Heart right ventricle (tissue), 16 donors: ENCODE results near the gene TAMALIN. TPM values are rescaled to one million over a fixed set of nuclear protein-coding genes. Genes with fewer than 3 reads are reported as not detected.

ENCODE experiments used
- ATAC-seq, 8 donors: fragments of 200-7000 bp; cut with Tn5 transposase; one replicate each; pipeline ENCODE4 v1.9.1; 2020; ENCODE audit warnings: mild to moderate bottlenecking in 8 of 8, moderate library complexity in 8 of 8, moderate number of reproducible peaks in 1 of 8
- DNase-seq, 2 donors: peaks; one replicate each; pipeline ENCODE4 v3.0.0-alpha.2; 2020
- H3K27ac ChIP-seq, 10 donors: fragments of 200-600 bp; sonication (generic) in 2 of 10; one replicate each; pipeline versions ENCODE4 v1.5.0 to v1.8.0; 2020 to 2022; ENCODE audit warnings: mild to moderate bottlenecking in 3 of 10
- H3K27me3 ChIP-seq, 7 donors: fragments of 200-600 bp; one replicate each; pipeline ENCODE4 v1.8.0; 2021 to 2022; ENCODE audit warnings: mild to moderate bottlenecking in 2 of 7
- H3K36me3 ChIP-seq, 9 donors: fragments of 200-600 bp; sonication (generic) in 1 of 9; one replicate each; pipeline versions ENCODE4 v1.5.0 to v1.8.0; 2020 to 2022; ENCODE audit warnings: mild to moderate bottlenecking in 2 of 9
- H3K4me1 ChIP-seq, 9 donors: fragments of 200-600 bp; sonication (generic) in 1 of 9; one replicate each; pipeline versions ENCODE4 v1.5.0 to v1.8.0; 2020 to 2022; ENCODE audit warnings: mild to moderate bottlenecking in 4 of 9
- H3K4me3 ChIP-seq, 10 donors: fragments of 200-600 bp; sonication (generic) in 2 of 10; one replicate each; pipeline versions ENCODE4 v1.5.0 to v1.8.0; 2020 to 2022; ENCODE audit warnings: mild to moderate bottlenecking in 7 of 10, moderate library complexity in 2 of 10
- H3K9me3 ChIP-seq, 11 donors: fragments of 200-600 bp in 10 of 11; sonication (generic) in 2 of 11; one replicate each; pipeline versions ENCODE4 v1.5.0 to v1.8.0; 2013 to 2022; ENCODE audit warnings: mild to moderate bottlenecking in 2 of 11, control low read depth in 1 of 11, moderate library complexity in 1 of 11
- WGBS, 2 donors: extraction: QIAGEN DNeasy Blood & Tissue Kit; methylation state at CpG; one replicate each; pipeline ENCODE4 v1.1.7; 2013; ENCODE audit warnings: inconsistent platforms in 1 of 2; 5-methylcytosine and 5-hydroxymethylcytosine counted together
- intact Hi-C, 10 donors: fragments of 100-400 bp; cut with DNase I; formaldehyde crosslinking; loops; one replicate each; pipeline versions ENCODE4 v1.11.1 to v1.14.2; 2022
- polyA plus RNA-seq, 2 donors: library from polyadenylated mRNA; stranded (reverse); fragments of 200-250 nt; gene quantifications; one replicate each; pipeline ENCODE4 v1.2.3, GENCODE V29; 2013
- total RNA-seq, 10 donors: library from RNA; stranded (reverse); fragmentation: NEBNext Ultra II Directional in 3 of 10; extraction: Animal tissue kit (Norgen Biotek cat#: 25700) in 3 of 10; gene quantifications; one replicate each; pipeline versions ENCODE4 v1.2.1 to v1.2.4, GENCODE V29; 2021 to 2023
- TF ChIP-seq, protein P1 (sequence below), 9 donors: fragments of 200-600 bp; sonication (generic) in 2 of 9; IDR thresholded peaks; one replicate each; pipeline versions ENCODE4 v1.5.0 to v1.8.0; 2021 to 2022; ENCODE audit warnings: antibody characterized with exemption in 9 of 9, mild to moderate bottlenecking in 5 of 9, moderate library complexity in 1 of 9
- donor health status: Arrhythmogenic right ventricular cardiomyopathy.
- donor health status: ischemic (EF 13 %, LVEDD 7.1; RV severe dilation, severe dysfunction).
- donor health status: healthy with polysubstance abuse.
- donor health status: DM: no; HTN: yes; CAD: no.
- donor health status: DM: no; HTN: no; CAD: no.
- donor health status: ischemic (EF 25% LVEDD 6.9; RV normal size, moderate dysfunction).
- donor health status: ischemic (EF 25% LVEDD 5.7; RV mildly dilated, moderate dysfunction).
- donor health status: healthy.
- donor health status: DM: yes; HTN: yes; CAD: no.
- donor health status: Ischemic cardiomyopathy.
- donor health status: ischemic (EF 35%, LVEDD 5.7; RV mildly dilated, moderate dysfunction).
- donor health status: nonischemic (EF 11% LVEDD 7.7; RV severe dilation, severe dysfunction).
- donor health status: DM: yes; HTN: yes; CAD: no.
- donor health status: PGD.
- donor health status: ischemic (EF 29% LVEDD 5.4; RV normal size, mild dysfunction).
- donor health status: nonischemic (EF 23%, LVEDD 6.1; RV moderate dilation, normal function).

Gene TAMALIN
- total and polyA plus RNA-seq, 12 donors = 16.6 to 58.8 (median 26.9) TPM

- DNase-seq (peak; percentile 86 to 91), ATAC-seq (peak; percentile 48 to 68 (median 58))
- intact Hi-C loops = loop anchor here in 4 of 10 donors (1.0 to 2.0 kb wide), 3 partner anchors 19 to 31 kb away; no protein-coding TSS in a partner anchor
- H3K36me3 ChIP-seq = no peaks in the 10 kb centered on the region
- WGBS, 2 donors = 0 to 2% methylated on average over 58 to 70 of the region's 70 CpGs
- peak overlapping the region; percentile 20 to 62 (median 54) for H3K4me3 ChIP-seq
- TF ChIP-seq, protein P1, sequence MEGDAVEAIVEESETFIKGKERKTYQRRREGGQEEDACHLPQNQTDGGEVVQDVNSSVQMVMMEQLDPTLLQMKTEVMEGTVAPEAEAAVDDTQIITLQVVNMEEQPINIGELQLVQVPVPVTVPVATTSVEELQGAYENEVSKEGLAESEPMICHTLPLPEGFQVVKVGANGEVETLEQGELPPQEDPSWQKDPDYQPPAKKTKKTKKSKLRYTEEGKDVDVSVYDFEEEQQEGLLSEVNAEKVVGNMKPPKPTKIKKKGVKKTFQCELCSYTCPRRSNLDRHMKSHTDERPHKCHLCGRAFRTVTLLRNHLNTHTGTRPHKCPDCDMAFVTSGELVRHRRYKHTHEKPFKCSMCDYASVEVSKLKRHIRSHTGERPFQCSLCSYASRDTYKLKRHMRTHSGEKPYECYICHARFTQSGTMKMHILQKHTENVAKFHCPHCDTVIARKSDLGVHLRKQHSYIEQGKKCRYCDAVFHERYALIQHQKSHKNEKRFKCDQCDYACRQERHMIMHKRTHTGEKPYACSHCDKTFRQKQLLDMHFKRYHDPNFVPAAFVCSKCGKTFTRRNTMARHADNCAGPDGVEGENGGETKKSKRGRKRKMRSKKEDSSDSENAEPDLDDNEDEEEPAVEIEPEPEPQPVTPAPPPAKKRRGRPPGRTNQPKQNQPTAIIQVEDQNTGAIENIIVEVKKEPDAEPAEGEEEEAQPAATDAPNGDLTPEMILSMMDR (IDR thresholded peaks at IDR 0.05) = peak; percentile 94 to 97 (median 97)
- peaks cover 5 to 59% (median 45%) of the 10 kb centered on the region in 9 donors for H3K4me1 ChIP-seq
- H3K27ac ChIP-seq = peak overlapping the region in 9 of 10 donors; percentile 20 to 84 (median 54)
- H3K9me3 ChIP-seq = no peaks in the 10 kb centered on the region
- peaks cover 0 to 7% (median 0%) of the 10 kb centered on the region in 7 donors for H3K27me3 ChIP-seq
Measured at GRCh38 chr12:52023182-52023975, 16.6 kb downstream of the TAMALIN start.

DNA sequence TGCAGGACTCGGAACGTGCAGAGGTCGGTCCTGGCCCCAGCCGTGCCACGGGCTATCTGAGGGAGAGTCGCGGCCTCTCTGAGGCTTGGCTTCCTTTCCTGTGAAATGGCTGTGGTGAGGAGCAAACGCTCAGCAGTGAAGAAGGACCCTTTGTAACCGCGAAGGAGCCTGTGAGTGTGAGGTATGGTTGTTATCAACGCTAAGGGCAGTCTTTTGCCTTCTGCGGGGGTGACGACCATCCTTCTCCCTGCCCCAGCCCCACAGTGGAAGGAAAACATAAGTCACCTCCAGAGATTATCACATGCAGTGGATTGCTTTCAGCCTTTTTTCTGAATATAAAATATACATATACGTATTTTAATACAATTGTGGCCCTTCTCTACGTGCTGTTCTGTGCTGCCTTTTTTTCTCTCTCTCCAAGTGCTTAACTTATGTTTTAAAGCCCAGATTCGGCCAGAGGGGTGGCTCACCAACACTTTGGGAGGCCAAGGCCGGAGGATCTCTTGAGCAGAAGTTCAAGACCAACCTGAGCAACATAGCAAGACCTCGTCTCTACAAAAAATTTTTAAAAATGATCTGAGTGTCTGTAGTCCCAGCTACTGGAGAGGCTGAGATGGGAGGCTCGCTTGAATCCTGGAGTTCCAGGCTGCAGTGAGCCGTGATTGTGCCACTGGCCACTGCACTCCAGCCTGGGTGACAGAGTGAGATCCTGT is 17.4 kb downstream of the TAMALIN start:
- peak overlapping the region in 9 of 10 donors; percentile 36 to 89 (median 67) for H3K27ac ChIP-seq
- DNase-seq = no peak
- ATAC-seq = no peak
- no peaks in the 10 kb centered on the region for H3K9me3 ChIP-seq
- peaks cover 5 to 61% (median 45%) of the 10 kb centered on the region in 9 donors for H3K4me1 ChIP-seq
- WGBS, 2 donors = 29 to 33% methylated on average over 20 of the region's 20 CpGs
- no peaks in the 10 kb centered on the region for H3K36me3 ChIP-seq
- TF ChIP-seq, protein P1 (IDR thresholded peaks at IDR 0.05) = peak in 4 of 9 donors; percentile 5 to 25 (median 22)
- H3K27me3 ChIP-seq = peaks cover 0 to 7% (median 0%) of the 10 kb centered on the region in 7 donors
- intact Hi-C loops = loop anchor here in 7 of 10 donors (1.0 to 2.0 kb wide), 7 partner anchors 19 to 99 kb away; no protein-coding TSS in a partner anchor
- H3K4me3 ChIP-seq = peak overlapping the region; percentile 20 to 62 (median 54)

DNA sequence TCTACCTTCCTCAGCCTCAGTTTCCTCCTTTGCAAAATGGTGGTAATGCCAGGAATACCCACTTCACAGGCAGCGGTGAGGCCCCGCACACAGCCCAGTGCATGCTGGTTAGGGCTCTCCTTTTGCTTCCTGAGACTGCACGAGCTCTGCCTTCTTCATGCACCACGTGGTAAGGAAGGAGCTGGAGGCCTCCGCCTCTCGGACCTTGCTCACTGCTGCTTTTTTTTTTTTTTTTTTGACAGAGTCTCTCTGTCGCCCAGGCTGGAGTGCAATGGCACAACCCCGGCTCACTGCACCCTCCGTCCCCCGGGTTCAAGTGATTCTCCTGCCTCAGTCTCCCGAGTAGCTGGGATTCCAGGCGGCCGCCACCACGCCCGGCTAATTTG is 18.1 kb downstream of the TAMALIN start:
- Histone ChIP-seq H3K27ac (peak overlapping the region; percentile 55 to 98 (median 84)), H3K27me3 (peaks cover 0 to 7% (median 0%) of the 10 kb centered on the region in 7 donors), H3K4me1 (peaks cover 5 to 68% (median 47%) of the 10 kb centered on the region in 9 donors), H3K36me3 (no peaks in the 10 kb centered on the region), H3K4me3 (peak overlapping the region in 9 of 10 donors; percentile 9 to 59 (median 43)), H3K9me3 (no peaks in the 10 kb centered on the region)
- WGBS, 2 donors = 72 to 75% methylated on average over 15 of the region's 15 CpGs
- intact Hi-C loops = loop anchor here in 9 of 10 donors (1.0 to 5.0 kb wide), 12 partner anchors 20 to 98 kb away; partner anchors contain the start of genes ATG101 (in 3 of the 9), NR4A1 (in 1 of the 9) and SMIM41 (in 1 of the 9)
- no peak for DNase-seq
- TF ChIP-seq, protein P1 (IDR thresholded peaks at IDR 0.05) = no peak
- peak in 4 of 8 donors; percentile 20 to 32 (median 27) for ATAC-seq

- DNase-seq (no peak), ATAC-seq (peak in 6 of 8 donors; percentile 8 to 47 (median 26))
- intact Hi-C loops = loop anchor here in 9 of 10 donors (1.0 to 5.0 kb wide), 9 partner anchors 24 to 96 kb away; partner anchors contain the start of genes ATG101 (in 2 of the 9), NR4A1 (in 1 of the 9) and SMIM41 (in 1 of the 9)
- peaks cover 5 to 63% (median 45%) of the 10 kb centered on the region in 9 donors for H3K4me1 ChIP-seq
- WGBS, 2 donors = 39 to 42% methylated on average over 5 of the region's 5 CpGs
- no peaks in the 10 kb centered on the region for H3K9me3 ChIP-seq
- H3K4me3 ChIP-seq = peak overlapping the region in 5 of 10 donors; percentile 36 to 59 (median 47)
- H3K36me3 ChIP-seq = no peaks in the 10 kb centered on the region
- peak overlapping the region; percentile 55 to 98 (median 84) for H3K27ac ChIP-seq
- TF ChIP-seq, protein P1 (IDR thresholded peaks at IDR 0.05) = no peak
- H3K27me3 ChIP-seq = peaks cover 0 to 7% (median 0%) of the 10 kb centered on the region in 7 donors
Measured at GRCh38 chr12:52026263-52026662, 19.5 kb downstream of the TAMALIN start.
